GM12878 (cell line): ENCODE data around the gene COMMD10.

ENCODE experiments used
- CREB1 ChIP-seq: IDR thresholded peaks from 2 replicates; pipeline ENCODE4 v1.6.1; 2012; ENCODE audit warnings: low read depth, mild to moderate bottlenecking, inconsistent platforms
- CTCF ChIP-seq, 3 experiments: IDR thresholded peaks in 2 of 3; conservative IDR thresholded peaks in 1 of 3; 2 replicates each; pipeline ENCODE4 v1.5.1; 2011; ENCODE audit warnings: low read depth in 3 of 3, low read length in 3 of 3, mild to moderate bottlenecking in 3 of 3, control low read depth in 2 of 3, moderate library complexity in 2 of 3, inconsistent platforms in 1 of 3, mixed read lengths in 1 of 3; ENCODE audit not compliant: control insufficient read depth in 2 of 3, insufficient read depth in 1 of 3; ENCODE audit errors: extremely low read depth in 1 of 3
- JUNB ChIP-seq: IDR thresholded peaks from 2 replicates; pipeline ENCODE4 v1.6.1; 2016; ENCODE audit warnings: antibody characterized with exemption, mild to moderate bottlenecking
- TBL1XR1 ChIP-seq: IDR thresholded peaks from 2 replicates; pipeline ENCODE4 v1.6.1; 2012; ENCODE audit warnings: low read depth, low read length, improper control_type of control experiment
- USF1 ChIP-seq: IDR thresholded peaks from 2 replicates; pipeline ENCODE4 v1.6.1; 2011; ENCODE audit warnings: borderline replicate concordance, low read depth, mild to moderate bottlenecking, moderate library complexity, mixed read lengths, low read length; ENCODE audit not compliant: insufficient read depth; ENCODE audit errors: extremely low read length
- WRNIP1 ChIP-seq: IDR thresholded peaks from 2 replicates; pipeline ENCODE4 v1.6.1; 2011; ENCODE audit warnings: low read depth, low read length, improper control_type of control experiment, borderline replicate concordance

DNA sequence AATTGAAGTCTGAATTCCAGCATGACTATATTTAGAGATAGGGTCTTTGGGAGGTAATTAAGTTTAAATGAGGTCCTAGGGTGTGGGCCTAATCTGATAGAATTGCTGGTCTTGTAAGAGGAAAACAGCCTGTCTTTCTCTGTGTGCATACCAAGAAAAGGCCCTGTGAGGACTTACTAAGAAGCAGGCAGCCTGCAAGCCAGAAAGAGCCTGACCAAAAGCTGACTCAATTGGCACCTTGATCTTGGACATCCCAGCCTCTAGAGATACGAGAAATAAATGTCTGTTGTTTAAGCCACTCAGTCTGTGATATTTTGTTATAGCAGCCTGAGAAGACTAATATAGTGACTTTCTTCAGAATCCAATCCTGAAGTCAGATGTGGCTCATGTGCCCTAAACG lies 38.0 kb upstream of the COMMD10 start:
- no peak for TF ChIP-seq CREB1
- no peak for TF ChIP-seq JUNB
- TF ChIP-seq TBL1XR1: no peak
- no peak for TF ChIP-seq USF1
- TF ChIP-seq CTCF (IDR thresholded peaks at IDR 0.05 in 2 of 3, conservative IDR thresholded peaks at IDR 0.05 in 1 of 3; ENCODE audit: control insufficient read depth in 2 of 3, extremely low read depth in 1 of 3, insufficient read depth in 1 of 3, low read depth in 3 of 3, low read length in 3 of 3): no peak
- no peak for TF ChIP-seq WRNIP1
